Measurements from ENCODE around the gene NFIA.
A peak's percentile ranks its signal among the peaks of the same experiment; 100 is the strongest.

NFIA gene

GRCh38 chr1:61082311-61083012 lies at the start of gene NFIA:
TSS of gene NFIA (plus strand) at chr1:61082561.
- no peak for DNase-seq

- no peak for DNase-seq
These were observed 46.5 kb upstream of the NFIA start for GRCh38 chr1:61035880-61036279.

- DNase-seq = no peak
These were observed 39.8 kb upstream of the NFIA start for GRCh38 chr1:61042466-61043009.

GRCh38 chr1:61043010-61043820 lies 39.1 kb upstream of the NFIA start:
- no peak for DNase-seq

GRCh38 chr1:61046434-61046833 lies 35.9 kb upstream of the NFIA start:
- DNase-seq = no peak

- DNase-seq = no peak
These were observed 35.3 kb upstream of the NFIA start for GRCh38 chr1:61047061-61047460.

GRCh38 chr1:61049850-61050540 lies 32.4 kb upstream of the NFIA start:
- peak in 1 of 2 experiments; percentile 62 for DNase-seq

GRCh38 chr1:61050541-61051442 lies 31.6 kb upstream of the NFIA start:
- DNase-seq = no peak

- no peak for DNase-seq
These were observed 31.0 kb upstream of the NFIA start for GRCh38 chr1:61051443-61051718.

- no peak for DNase-seq
These were observed 30.5 kb upstream of the NFIA start for GRCh38 chr1:61051719-61052394.

- DNase-seq = no peak
These were observed 29.8 kb upstream of the NFIA start for GRCh38 chr1:61052395-61053225.

GRCh38 chr1:61053226-61053711 lies 29.1 kb upstream of the NFIA start:
- DNase-seq = no peak

GRCh38 chr1:61053712-61054600 lies 28.4 kb upstream of the NFIA start:
- no peak for DNase-seq

GRCh38 chr1:61054601-61054993 lies 27.8 kb upstream of the NFIA start:
- no peak for DNase-seq

GRCh38 chr1:61055110-61055614 lies 27.2 kb upstream of the NFIA start:
- DNase-seq = no peak

GRCh38 chr1:61056196-61056572 lies 26.2 kb upstream of the NFIA start:
- no peak for DNase-seq

- DNase-seq = no peak
These were observed 25.6 kb upstream of the NFIA start for GRCh38 chr1:61056573-61057439.

GRCh38 chr1:61058483-61059245 lies 23.7 kb upstream of the NFIA start:
- no peak for DNase-seq

Data from cerebellar nuclear complex (tissue), 1 donor.